IMR-90 (cell line): ENCODE results near the gene ADGRG2. TPM values are rescaled to one million over a fixed set of nuclear protein-coding genes. Genes with fewer than 3 reads are reported as not detected.

Experiments used
- ATAC-seq: fragments of 200-7000 bp; cut with Tn5 transposase; 2 replicates; pipeline ENCODE4 v1.9.1; 2020; ENCODE audit warnings: low read depth, mild to moderate bottlenecking, moderate library complexity
- BruUV-seq: library from RNA; stranded (reverse); fragments of 400-500 nt; replicated peaks from 2 replicates; lab custom pipeline; 2021; lab: Mats Ljungman, UMichigan
- CTCF ChIA-PET: fragments of 300-600 bp; formaldehyde crosslinking; extraction: SDS; loops from one replicate; lab custom pipeline; 2021; ENCODE audit warnings: antibody characterized with exemption; lab: Yijun Ruan, JAX
- POLR2A ChIA-PET: fragments of 300-600 bp; sonication (Branson Sonifier 250); formaldehyde crosslinking; loops from one replicate; lab custom pipeline; 2022; ENCODE audit warnings: antibody characterized with exemption; ENCODE audit not compliant: unreplicated experiment; lab: Charles Lee
- DNase-seq: peaks from one replicate; pipeline ENCODE4 v3.0.0; 2013
- H2AFZ ChIP-seq: replicated peaks from 2 replicates; pipeline ENCODE3; 2013; ENCODE audit warnings: low read length, mild to moderate bottlenecking; ENCODE audit not compliant: poor library complexity
- H2AK5ac ChIP-seq: 2 replicates; pipeline ENCODE4 v1.6.1; 2013; ENCODE audit warnings: low read depth, low read length, inconsistent platforms
- H2AK9ac ChIP-seq: replicated peaks from 2 replicates; pipeline ENCODE3; 2013; ENCODE audit warnings: mild to moderate bottlenecking, low read depth, low read length, moderate library complexity; ENCODE audit not compliant: poor library complexity
- H2BK120ac ChIP-seq: 2 replicates; pipeline ENCODE4 v1.6.1; 2013; ENCODE audit warnings: low read depth, low read length, inconsistent platforms
- H2BK15ac ChIP-seq: 3 replicates; pipeline ENCODE4 v1.6.1; 2013; ENCODE audit warnings: low read depth, low read length, inconsistent platforms
- H2BK20ac ChIP-seq: 2 replicates; pipeline ENCODE4 v1.6.1; 2013; ENCODE audit warnings: low read depth, mild to moderate bottlenecking, inconsistent platforms, low read length, moderate library complexity
- H2BK5ac ChIP-seq: 2 replicates; pipeline ENCODE4 v1.6.1; 2013; ENCODE audit warnings: mild to moderate bottlenecking, low read depth, low read length, inconsistent platforms; ENCODE audit not compliant: poor library complexity, severe bottlenecking
- H3K14ac ChIP-seq: replicated peaks from 2 replicates; pipeline ENCODE4 v1.6.1; 2013; ENCODE audit warnings: low read depth, low read length, inconsistent platforms
- H3K18ac ChIP-seq: 2 replicates; pipeline ENCODE4 v1.6.1; 2013; ENCODE audit warnings: low read depth, low read length, control low read depth
- H3K23ac ChIP-seq: 2 replicates; pipeline ENCODE4 v1.6.1; 2013; ENCODE audit warnings: low read depth, low read length, inconsistent platforms
- H3K27ac ChIP-seq: 2 replicates; pipeline ENCODE4 v1.5.1; 2013; ENCODE audit warnings: mild to moderate bottlenecking, control low read depth, low read length; ENCODE audit not compliant: insufficient read depth
- H3K27me3 ChIP-seq: 2 replicates; pipeline ENCODE4 v1.6.1; 2013; ENCODE audit warnings: low read length; ENCODE audit not compliant: control insufficient read depth, insufficient read depth
- H3K36me3 ChIP-seq: 2 replicates; pipeline ENCODE4 v1.6.1; 2013; ENCODE audit warnings: low read length, mixed read lengths; ENCODE audit not compliant: control insufficient read depth, insufficient read depth
- H3K4ac ChIP-seq: 2 replicates; pipeline ENCODE4 v1.6.1; 2013; ENCODE audit warnings: low read depth, low read length, inconsistent platforms
- H3K4me1 ChIP-seq: 2 replicates; pipeline ENCODE4 v1.6.1; 2013; ENCODE audit warnings: low read length, mixed read lengths; ENCODE audit not compliant: control insufficient read depth, insufficient read depth
- H3K4me2 ChIP-seq: 2 replicates; pipeline ENCODE4 v1.6.1; 2013; ENCODE audit warnings: low read depth, mild to moderate bottlenecking, control low read depth, low read length, moderate library complexity
- H3K4me3 ChIP-seq: 2 replicates; pipeline ENCODE4 v1.5.1; 2013; ENCODE audit warnings: low read depth, mild to moderate bottlenecking, control low read depth, low read length, moderate library complexity; ENCODE audit not compliant: insufficient read depth
- H3K56ac ChIP-seq: 2 replicates; pipeline ENCODE4 v1.6.1; 2013; ENCODE audit warnings: low read length, inconsistent platforms; ENCODE audit not compliant: insufficient read depth; ENCODE audit errors: extremely low read depth
- H3K79me1 ChIP-seq, 2 experiments: 2 replicates each; pipeline ENCODE4 v1.6.1; 2013; ENCODE audit warnings: low read length in 2 of 2, inconsistent platforms in 1 of 2, low read depth in 1 of 2
- H3K9ac ChIP-seq: 2 replicates; pipeline ENCODE4 v1.6.1; 2013; ENCODE audit warnings: low read depth, low read length, control low read depth
- H3K9me1 ChIP-seq: 2 replicates; pipeline ENCODE4 v1.6.1; 2013; ENCODE audit warnings: low read length, inconsistent platforms; ENCODE audit not compliant: insufficient read depth
- H3K9me3 ChIP-seq: 2 replicates; pipeline ENCODE4 v1.6.1; 2013; ENCODE audit warnings: low read length; ENCODE audit not compliant: control insufficient read depth, insufficient read depth
- H4K20me1 ChIP-seq: 2 replicates; pipeline ENCODE4 v1.6.1; 2013; ENCODE audit warnings: low read length, inconsistent platforms; ENCODE audit not compliant: insufficient read depth
- H4K5ac ChIP-seq: 2 replicates; pipeline ENCODE4 v1.6.1; 2013; ENCODE audit warnings: mild to moderate bottlenecking, low read depth, low read length, control low read depth
- H4K8ac ChIP-seq, 2 experiments: 2 replicates each; pipeline ENCODE4 v1.6.1; 2013; ENCODE audit warnings: low read depth in 2 of 2, low read length in 2 of 2, control low read depth in 1 of 2, inconsistent platforms in 1 of 2
- H4K91ac ChIP-seq: 2 replicates; pipeline ENCODE4 v1.6.1; 2013; ENCODE audit warnings: low read depth, low read length, inconsistent platforms; ENCODE audit not compliant: insufficient read depth
- BHLHE40 ChIP-seq: fragments of 150-350 bp; IDR thresholded peaks from 2 replicates; pipeline ENCODE4 v1.6.1; 2016; ENCODE audit warnings: mild to moderate bottlenecking, low read depth, low read length
- CEBPB ChIP-seq: IDR thresholded peaks from 2 replicates; pipeline ENCODE4 v1.6.1; 2012; ENCODE audit warnings: low read depth, low read length, improper control_type of control experiment
- CHD1 ChIP-seq: IDR thresholded peaks from 2 replicates; pipeline ENCODE4 v1.6.1; 2012; ENCODE audit warnings: low read depth, low read length, improper control_type of control experiment
- CTCF ChIP-seq: conservative IDR thresholded peaks from 2 replicates; pipeline ENCODE4 v1.5.1; 2012; ENCODE audit warnings: mild to moderate bottlenecking, low read depth, low read length, improper control_type of control experiment
- ELK1 ChIP-seq: fragments of 150-350 bp; IDR thresholded peaks from 2 replicates; pipeline ENCODE4 v1.6.1; 2016; ENCODE audit warnings: low read depth, mild to moderate bottlenecking, low read length, moderate library complexity, borderline replicate concordance
- FOS ChIP-seq: fragments of 150-350 bp; IDR thresholded peaks from 2 replicates; pipeline ENCODE4 v1.6.1; 2016; ENCODE audit warnings: low read depth, low read length
- MAFK ChIP-seq: IDR thresholded peaks from 2 replicates; pipeline ENCODE4 v1.6.1; 2012; ENCODE audit warnings: low read depth, low read length, improper control_type of control experiment
- MAZ ChIP-seq: IDR thresholded peaks from 2 replicates; pipeline ENCODE4 v1.6.1; 2012; ENCODE audit warnings: low read depth, mild to moderate bottlenecking, low read length, improper control_type of control experiment, moderate library complexity, borderline replicate concordance
- MXI1 ChIP-seq: IDR thresholded peaks from 2 replicates; pipeline ENCODE4 v1.6.1; 2012; ENCODE audit warnings: low read depth, mild to moderate bottlenecking, low read length, moderate library complexity, borderline replicate concordance
- NFE2L2 ChIP-seq: fragments of 150-350 bp; IDR thresholded peaks from 2 replicates; pipeline ENCODE4 v1.6.1; 2016; ENCODE audit warnings: low read depth, mild to moderate bottlenecking, low read length
- POLR2A ChIP-seq: IDR thresholded peaks from 2 replicates; pipeline ENCODE4 v1.6.1; 2012; ENCODE audit warnings: mild to moderate bottlenecking, low read depth, low read length
- RAD21 ChIP-seq: IDR thresholded peaks from 2 replicates; pipeline ENCODE4 v1.6.1; 2012; ENCODE audit warnings: low read length, improper control_type of control experiment
- RCOR1 ChIP-seq: IDR thresholded peaks from 2 replicates; pipeline ENCODE4 v1.6.1; 2012; ENCODE audit warnings: mild to moderate bottlenecking, low read length, improper control_type of control experiment; ENCODE audit not compliant: insufficient replicate concordance
- RFX5 ChIP-seq: IDR thresholded peaks from 2 replicates; pipeline ENCODE4 v1.8.0; 2012; ENCODE audit warnings: low read depth, mild to moderate bottlenecking, low read length, moderate library complexity
- SMC3 ChIP-seq: fragments of 150-350 bp; IDR thresholded peaks from 2 replicates; pipeline ENCODE4 v1.6.1; 2016; ENCODE audit warnings: low read depth, mild to moderate bottlenecking, antibody characterized with exemption, low read length, moderate library complexity
- USF2 ChIP-seq: fragments of 150-350 bp; IDR thresholded peaks from 2 replicates; pipeline ENCODE4 v1.6.1; 2017; ENCODE audit warnings: mild to moderate bottlenecking, antibody characterized with exemption, low read length, low read depth
- WGBS, 2 experiments: methylation state at CpG; one replicate each; pipeline versions ENCODE4 v1.1.5 to v1.1.7; 2013; ENCODE audit warnings: missing lambda C conversion rate in 2 of 2; ENCODE audit not compliant: insufficient read length in 1 of 2; ENCODE audit errors: extremely low coverage in 2 of 2; 5-methylcytosine and 5-hydroxymethylcytosine counted together
- dilution Hi-C: fragments of 300-500 bp; cut with HindIII; formaldehyde crosslinking; loops from one replicate; pipeline ENCODE4 v1.14.3; 2018; ENCODE audit warnings: low sequenced_read_pairs; ENCODE audit not compliant: unreplicated experiment
- in situ Hi-C: fragments of 300-500 bp; cut with MboI; formaldehyde crosslinking; loops from 3 replicates; pipeline ENCODE4 v1.14.3; 2019; ENCODE audit warnings: low sequenced_read_pairs, inconsistent platforms, mixed read lengths
- intact Hi-C: fragments of 100-400 bp; cut with micrococcal nuclease; formaldehyde crosslinking; loops from 2 replicates; pipeline ENCODE4 v1.10.0; 2022
- polyA plus RNA-seq, 3 experiments: library from polyadenylated mRNA; depleted of rRNA; stranded (reverse); fragments of >200 nt; gene quantifications; 2 replicates each; pipeline ENCODE4 v1.2.3, GENCODE V29; 2012; ENCODE audit warnings: low replicate concordance in 1 of 3
- total RNA-seq: library from RNA; depleted of rRNA; stranded (reverse); fragments of >200 nt; gene quantifications from 2 replicates; pipeline ENCODE4 v1.2.3, GENCODE V29; 2012

The ADGRG2 gene
- total and polyA plus RNA-seq, 2 of the 4 experiments (the other 2 are of a cell fraction), result under 0.01 to 0.07 TPM

- Histone ChIP-seq H3K9me1 (no peaks in the 10 kb centered on the region), H3K56ac (no peak overlapping the region), H2BK5ac (no peak overlapping the region), H2BK120ac (no peak overlapping the region), H3K4ac (no peak overlapping the region), H3K4me2 (no peak overlapping the region), H3K9me3 (no peaks in the 10 kb centered on the region), H3K79me1 (no peaks in the 10 kb centered on the region), H3K36me3 (no peaks in the 10 kb centered on the region), H3K18ac (no peak overlapping the region), H2BK20ac (no peak overlapping the region), H4K8ac (no peak overlapping the region), H2AFZ (no peak overlapping the region), H2AK9ac (no peak overlapping the region), H3K23ac (no peak overlapping the region), H3K14ac (no peak overlapping the region), H3K27ac (no peak overlapping the region), H2BK15ac (no peak overlapping the region), H4K20me1 (no peaks in the 10 kb centered on the region), H3K27me3 (no peaks in the 10 kb centered on the region), H4K91ac (no peak overlapping the region), H3K4me3 (no peak overlapping the region), H3K9ac (no peak overlapping the region), H4K5ac (no peak overlapping the region), H3K4me1 (no peaks in the 10 kb centered on the region), H2AK5ac (no peak overlapping the region)
- 95% methylated on average over 3 of the region's 4 CpGs; no CpG with 5 or more reads in 1 of the 2 experiments for WGBS, 2 experiments
- dilution Hi-C loops (no loop called here), intact Hi-C loops (no loop called here), in situ Hi-C loops (no loop called here)
- ChIA-PET CTCF (no interaction called here), POLR2A (no interaction called here)
- TF ChIP-seq CTCF (no peak), RAD21 (no peak), RCOR1 (no peak), CHD1 (no peak), ELK1 (no peak), MXI1 (no peak), MAZ (no peak), BHLHE40 (no peak), RFX5 (no peak), USF2 (no peak), SMC3 (no peak), FOS (no peak), MAFK (no peak), CEBPB (no peak), NFE2L2 (no peak), POLR2A (no peak)
- BruUV-seq, result no TSS peak
- DNase-seq (no peak), ATAC-seq (no peak)
Measured at GRCh38 chrX:18946611-18947010, 175.7 kb downstream of the ADGRG2 start.
